HG02798 (cell line): ENCODE results near the gene CCDC8.
"Not testable (repeated sequence)": the region's sequence is repeated elsewhere in the genome, so short reads cannot be mapped to it uniquely, and the experiment has no call there.

Experiments used
- ATAC-seq: cut with Tn5 transposase; IDR thresholded peaks from one replicate; pipeline ENCODE4 v1.9.1; 2021; ENCODE audit warnings: mild to moderate bottlenecking; ENCODE audit not compliant: unreplicated experiment, poor library complexity

Gene CCDC8

GRCh38 chr19:46413262-46414031 lies at the start of gene CCDC8:
TSS of gene CCDC8 (minus strand) at chr19:46413564. CDS start at chr19:46412810, 754 bp downstream.
- no peak for ATAC-seq

DNA sequence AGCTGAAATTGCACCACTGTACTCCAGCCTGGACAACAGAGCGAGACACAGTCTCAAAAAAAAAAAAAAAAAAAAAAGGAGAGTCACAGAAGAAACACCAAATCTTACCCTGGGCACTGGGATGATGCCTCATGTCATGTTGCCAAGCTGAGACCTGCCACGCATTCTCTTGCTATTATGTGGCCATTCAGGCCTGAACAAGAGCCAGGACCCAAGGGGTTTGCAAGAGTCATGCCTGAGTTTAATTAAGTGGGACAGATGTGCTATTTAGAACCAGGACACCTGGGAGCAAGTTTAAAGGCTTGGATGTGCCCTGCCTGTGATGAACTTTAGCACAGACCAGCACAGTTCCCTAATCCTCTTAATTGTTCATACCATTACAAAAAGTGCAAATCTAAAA lies 48.2 kb upstream of the CCDC8 start:
- no peak for ATAC-seq

- ATAC-seq: no peak
These were observed 47.6 kb upstream of the CCDC8 start for GRCh38 chr19:46460981-46461380.

GRCh38 chr19:46460055-46460454 lies 46.7 kb upstream of the CCDC8 start:
- no peak for ATAC-seq

DNA sequence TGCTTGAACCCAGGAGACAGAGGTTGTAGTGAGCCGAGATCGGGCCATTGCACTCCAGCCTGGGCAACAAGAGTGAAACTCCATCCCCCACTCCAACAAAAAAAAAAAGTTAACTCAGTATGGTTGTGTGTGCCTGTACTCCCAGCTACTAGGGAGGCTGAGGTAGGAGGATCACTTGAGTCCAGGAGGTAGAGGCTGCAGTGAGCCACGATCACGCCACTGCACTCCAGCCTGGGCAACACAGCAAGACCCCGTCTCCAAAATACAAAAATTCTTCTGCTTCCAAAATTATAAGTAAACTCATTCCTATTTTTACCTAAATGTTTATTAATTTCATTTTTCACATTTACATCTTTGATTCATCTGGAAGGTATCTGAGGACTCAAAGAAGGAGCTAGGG lies 43.6 kb upstream of the CCDC8 start:
- no peak for ATAC-seq

DNA sequence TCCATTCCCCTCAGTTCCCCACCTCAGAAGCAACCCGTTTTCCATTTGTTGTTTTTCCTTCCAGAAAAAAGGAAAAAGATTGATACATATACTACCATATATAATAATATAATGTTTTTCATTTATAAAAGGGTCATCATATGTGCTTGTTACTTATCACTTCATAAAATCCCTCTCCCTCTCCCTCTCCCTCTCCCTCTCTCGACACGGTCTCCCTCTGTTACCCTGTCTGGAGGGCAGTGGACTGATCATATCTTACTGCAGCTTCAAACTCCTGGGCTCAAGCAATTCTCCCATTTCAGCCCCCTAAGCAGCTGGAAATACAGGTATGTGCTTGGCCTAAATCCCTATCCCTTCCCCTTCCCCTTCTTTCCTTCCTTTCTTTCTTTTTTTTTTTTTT lies 40.9 kb upstream of the CCDC8 start:
- no peak for ATAC-seq

DNA sequence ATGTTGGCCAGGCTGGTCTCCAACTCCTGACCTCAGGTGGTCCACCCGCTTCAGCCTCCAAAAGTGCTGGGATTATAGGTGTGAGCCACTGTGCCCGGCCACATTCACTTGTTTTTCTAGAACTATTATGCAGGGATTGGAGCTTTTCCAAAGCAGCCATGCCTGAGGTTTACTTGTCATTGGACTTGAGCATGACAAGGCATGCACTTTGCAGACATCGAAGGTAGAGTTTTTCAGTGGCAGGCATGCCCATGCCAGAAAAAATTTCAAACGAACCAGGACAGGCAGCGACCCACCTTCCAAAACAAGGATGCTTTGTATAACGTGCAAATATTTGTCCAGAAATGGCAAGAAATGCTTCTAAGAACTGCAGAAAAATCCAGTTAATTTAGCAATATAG lies 40.3 kb upstream of the CCDC8 start:
- no peak for ATAC-seq

- no peak for ATAC-seq
These were observed 38.8 kb upstream of the CCDC8 start for GRCh38 chr19:46452186-46452585.

GRCh38 chr19:46451352-46451751 lies 38.0 kb upstream of the CCDC8 start:
- no peak for ATAC-seq

GRCh38 chr19:46450737-46451136 lies 37.4 kb upstream of the CCDC8 start:
- ATAC-seq: no peak

- no peak for ATAC-seq
These were observed 35.9 kb upstream of the CCDC8 start for GRCh38 chr19:46449228-46449627.

GRCh38 chr19:46448601-46449000 lies 35.2 kb upstream of the CCDC8 start:
- ATAC-seq: no peak

DNA sequence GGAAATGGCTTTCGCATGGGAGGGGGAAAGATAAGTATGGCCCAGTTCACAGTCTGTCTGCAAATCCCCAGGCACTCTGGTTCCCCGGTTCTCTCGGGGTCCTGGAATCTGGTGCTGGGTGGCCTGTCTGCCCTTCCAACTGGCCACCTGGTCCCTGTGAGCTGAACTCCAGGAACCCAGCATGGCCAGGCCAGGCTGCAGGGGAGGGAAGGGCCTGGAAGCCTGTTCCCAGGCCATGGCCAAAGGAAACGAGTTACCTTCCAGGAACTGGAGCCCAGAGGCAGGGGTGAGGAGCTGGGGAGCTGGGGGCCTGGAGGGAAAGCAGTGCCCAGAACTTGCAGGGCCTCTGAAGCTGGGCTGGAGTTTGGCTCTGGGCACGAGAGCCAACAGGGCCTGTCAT lies 34.5 kb upstream of the CCDC8 start:
- ATAC-seq: no peak

DNA sequence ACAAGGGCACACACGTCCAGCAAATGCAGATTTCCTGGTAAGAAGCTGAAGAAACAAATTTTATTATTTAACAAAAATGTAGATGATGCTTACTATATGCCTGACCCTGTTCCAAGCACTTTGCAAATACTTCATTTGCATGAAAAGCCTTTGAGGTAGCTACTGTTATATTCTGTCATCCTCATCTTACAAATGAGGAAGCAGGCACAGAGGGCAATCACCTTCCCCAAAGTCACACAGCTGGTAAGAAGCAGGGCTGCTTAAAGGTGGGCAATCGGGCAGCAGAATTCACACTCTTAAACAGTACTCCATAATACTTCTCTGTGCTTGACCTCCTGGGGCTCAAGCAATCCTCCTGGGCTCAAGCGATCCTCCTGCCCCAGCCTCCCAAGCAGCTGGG lies 33.6 kb upstream of the CCDC8 start:
- no peak for ATAC-seq

DNA sequence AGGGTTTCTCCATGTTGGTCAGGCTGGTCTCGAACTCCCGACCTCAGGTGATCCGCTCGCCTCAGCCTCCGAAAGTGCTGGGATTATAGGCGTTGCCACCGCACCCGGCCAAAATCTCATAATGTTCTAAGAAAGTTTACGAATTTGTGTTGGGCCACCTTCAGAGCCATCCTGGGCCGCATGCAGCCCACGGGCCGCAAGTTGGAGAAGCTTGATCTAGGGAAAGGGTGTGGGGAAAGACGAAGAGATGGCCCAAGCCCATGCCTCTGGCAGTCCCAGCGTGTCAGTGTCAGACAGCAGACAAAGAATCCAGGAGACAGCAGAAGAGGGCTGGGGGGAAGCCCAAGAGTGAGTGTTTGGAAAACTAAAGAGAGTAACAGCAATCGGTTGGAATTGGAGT lies 32.7 kb upstream of the CCDC8 start:
- ATAC-seq: no peak

DNA sequence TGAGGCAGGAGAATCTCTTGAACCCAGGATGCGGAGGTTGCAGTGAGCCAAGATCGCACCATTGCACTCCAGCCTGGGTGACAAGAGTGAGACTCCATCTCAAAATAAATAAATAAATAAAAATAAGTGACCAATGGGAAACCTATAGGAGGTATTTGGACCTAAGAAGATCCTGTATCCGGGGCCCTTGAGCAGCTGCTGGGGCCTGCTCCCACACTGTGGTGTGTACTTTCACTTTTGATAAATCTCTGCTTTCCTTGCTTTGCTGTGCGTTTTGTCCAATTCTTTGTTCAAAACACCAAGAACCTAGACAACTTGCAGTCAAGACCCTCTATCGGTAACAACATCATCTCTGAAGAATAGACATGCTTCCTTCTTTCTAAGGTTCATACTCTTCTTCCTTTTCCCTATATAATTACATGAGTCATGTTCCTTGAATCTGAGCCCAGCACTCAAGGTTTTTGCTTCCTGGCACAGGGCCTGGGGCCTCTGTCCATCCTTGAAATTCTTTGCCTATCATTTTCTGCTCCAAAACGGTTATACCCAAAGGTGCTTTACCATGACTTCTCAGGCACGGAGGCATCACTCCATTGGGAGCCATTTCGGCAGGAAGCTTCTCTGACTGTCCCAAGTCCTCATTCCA lies 29.6 kb upstream of the CCDC8 start:
- no peak for ATAC-seq

GRCh38 chr19:46441866-46442265 lies 28.5 kb upstream of the CCDC8 start:
- ATAC-seq: no peak

GRCh38 chr19:46435689-46436088 lies 22.3 kb upstream of the CCDC8 start:
- not testable (repeated sequence) for ATAC-seq

- ATAC-seq: no peak
These were observed 21.6 kb upstream of the CCDC8 start for GRCh38 chr19:46435009-46435408.

GRCh38 chr19:46433470-46433869 lies 20.1 kb upstream of the CCDC8 start:
- not testable (repeated sequence) for ATAC-seq

DNA sequence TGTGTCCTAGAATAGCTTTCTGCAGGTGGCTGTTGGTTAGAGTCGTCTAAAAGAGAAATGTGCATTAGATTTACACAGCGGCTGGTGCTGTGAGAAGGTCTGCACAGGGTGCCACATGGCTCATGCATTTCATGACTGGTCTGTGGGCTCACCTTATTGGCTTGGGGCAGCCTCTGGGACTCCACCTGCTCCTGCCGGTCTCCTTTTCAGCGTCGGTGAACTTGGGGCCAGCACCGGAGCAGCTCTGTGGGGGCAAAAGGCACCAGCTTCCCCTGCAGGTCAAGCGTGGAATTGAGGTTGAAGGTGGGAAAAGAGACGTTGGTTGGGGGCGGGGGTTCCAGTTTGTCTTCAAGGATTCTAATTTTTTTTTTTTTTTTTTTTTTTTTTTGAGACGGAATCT lies 18.5 kb upstream of the CCDC8 start:
- no peak for ATAC-seq

DNA sequence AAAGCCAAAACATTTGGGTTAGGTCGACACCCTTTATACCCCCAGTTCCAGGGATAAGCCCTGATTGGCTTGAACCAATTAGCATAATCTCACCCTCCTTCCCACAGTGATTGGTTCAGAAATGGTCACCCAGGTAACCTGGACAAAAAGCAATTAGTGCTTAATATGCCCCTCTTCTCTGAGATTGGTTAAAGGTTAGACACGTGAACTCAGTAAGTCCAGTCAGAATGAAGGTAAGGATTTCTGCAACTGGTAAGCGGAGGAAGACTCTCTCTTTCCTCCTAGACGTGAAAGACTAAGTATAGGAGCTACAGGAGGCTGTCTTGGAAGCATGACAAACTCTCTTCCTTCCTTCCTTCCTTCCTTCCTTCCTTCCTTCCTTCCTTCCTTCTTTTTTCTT lies 16.6 kb upstream of the CCDC8 start:
- ATAC-seq: no peak
